Caco-2 (cell line): ENCODE results near the gene NFIX. TPM values are rescaled to one million over a fixed set of nuclear protein-coding genes. Genes with fewer than 3 reads are reported as not detected.

ENCODE experiments used
- BruUV-seq: library from RNA; stranded (reverse); fragments of 400-500 nt; replicated peaks from 2 replicates; lab custom pipeline; 2021; lab: Mats Ljungman, UMichigan
- CTCF ChIA-PET: fragments of 300-600 bp; sonication (Branson Sonifier 250); formaldehyde crosslinking; loops from one replicate; lab custom pipeline; 2022; ENCODE audit warnings: antibody characterized with exemption; lab: Charles Lee
- POLR2A ChIA-PET: fragments of 300-600 bp; sonication (Branson Sonifier 250); formaldehyde crosslinking; loops from one replicate; lab custom pipeline; 2022; ENCODE audit warnings: antibody characterized with exemption; lab: Charles Lee
- DNase-seq, 2 experiments: peaks; one replicate each; pipeline versions ENCODE4 v3.0.0 to v3.0.0-alpha.2; 2020 to 2022
- H3K27me3 ChIP-seq: replicated peaks from 2 replicates; pipeline ENCODE4 v1.6.0; 2011; ENCODE audit warnings: low read length; ENCODE audit not compliant: control insufficient read depth, insufficient read depth
- H3K36me3 ChIP-seq: 2 replicates; pipeline ENCODE4 v1.5.1; 2011; ENCODE audit warnings: low read length; ENCODE audit not compliant: control insufficient read depth, insufficient read depth
- H3K4me1 ChIP-seq: fragments of 250-450 bp; sonication (Bioruptor Pico); 2 replicates; pipeline ENCODE4 v1.5.1; 2020; ENCODE audit warnings: mild to moderate bottlenecking
- H3K4me3 ChIP-seq: 2 replicates; pipeline ENCODE4 v1.5.1; 2011; ENCODE audit warnings: low read depth, mild to moderate bottlenecking, control low read depth, low read length
- H3K9me3 ChIP-seq: fragments of 250-450 bp; sonication (Bioruptor Pico); 2 replicates; pipeline ENCODE4 v1.5.1; 2020; ENCODE audit warnings: mild to moderate bottlenecking, moderate library complexity
- H3K27ac Mint-ChIP-seq: one replicate; pipeline ENCODE4 v1.8.0; 2022; ENCODE audit warnings: mixed read lengths; ENCODE audit not compliant: unreplicated experiment
- H3K27me3 Mint-ChIP-seq: one replicate; pipeline ENCODE4 v1.8.0; 2022; ENCODE audit warnings: mixed read lengths; ENCODE audit not compliant: insufficient read depth, unreplicated experiment
- H3K36me3 Mint-ChIP-seq: one replicate; pipeline ENCODE4 v1.8.0; 2022; ENCODE audit warnings: mild to moderate bottlenecking, mixed read lengths; ENCODE audit not compliant: insufficient read depth, unreplicated experiment
- H3K4me1 Mint-ChIP-seq: one replicate; pipeline ENCODE4 v1.8.0; 2022; ENCODE audit warnings: low read depth, mixed read lengths; ENCODE audit not compliant: unreplicated experiment
- H3K4me3 Mint-ChIP-seq: one replicate; pipeline ENCODE4 v1.8.0; 2022; ENCODE audit warnings: mild to moderate bottlenecking, moderate library complexity, mixed read lengths; ENCODE audit not compliant: unreplicated experiment
- H3K9me3 Mint-ChIP-seq: one replicate; pipeline ENCODE4 v1.8.0; 2022; ENCODE audit warnings: mixed read lengths; ENCODE audit not compliant: unreplicated experiment
- intact Hi-C: fragments of 100-400 bp; cut with micrococcal nuclease; formaldehyde crosslinking; loops from one replicate; pipeline ENCODE4 v1.10.0; 2022; ENCODE audit not compliant: unreplicated experiment
- total RNA-seq: library from RNA; stranded (reverse); gene quantifications from 2 replicates; pipeline ENCODE4 v1.2.3, GENCODE V29; 2022
- TF ChIP-seq, protein P1 (sequence below), 2 experiments: fragments of 200-600 bp in 1 of 2; IDR thresholded peaks; 1 replicate in 1 of 2; 2 replicates in 1 of 2; pipeline versions ENCODE4 v1.5.1 to v1.8.0; 2011 to 2022; ENCODE audit warnings: antibody characterized with exemption in 1 of 2, control low read depth in 1 of 2, inconsistent platforms in 1 of 2, low read depth in 1 of 2, low read length in 1 of 2, mild to moderate bottlenecking in 1 of 2, moderate library complexity in 1 of 2; ENCODE audit not compliant: insufficient read depth in 1 of 2, severe bottlenecking in 1 of 2, unreplicated experiment in 1 of 2

The NFIX gene
- total RNA-seq, 1 experiment from 2014 or later = 0.82 TPM

DNA sequence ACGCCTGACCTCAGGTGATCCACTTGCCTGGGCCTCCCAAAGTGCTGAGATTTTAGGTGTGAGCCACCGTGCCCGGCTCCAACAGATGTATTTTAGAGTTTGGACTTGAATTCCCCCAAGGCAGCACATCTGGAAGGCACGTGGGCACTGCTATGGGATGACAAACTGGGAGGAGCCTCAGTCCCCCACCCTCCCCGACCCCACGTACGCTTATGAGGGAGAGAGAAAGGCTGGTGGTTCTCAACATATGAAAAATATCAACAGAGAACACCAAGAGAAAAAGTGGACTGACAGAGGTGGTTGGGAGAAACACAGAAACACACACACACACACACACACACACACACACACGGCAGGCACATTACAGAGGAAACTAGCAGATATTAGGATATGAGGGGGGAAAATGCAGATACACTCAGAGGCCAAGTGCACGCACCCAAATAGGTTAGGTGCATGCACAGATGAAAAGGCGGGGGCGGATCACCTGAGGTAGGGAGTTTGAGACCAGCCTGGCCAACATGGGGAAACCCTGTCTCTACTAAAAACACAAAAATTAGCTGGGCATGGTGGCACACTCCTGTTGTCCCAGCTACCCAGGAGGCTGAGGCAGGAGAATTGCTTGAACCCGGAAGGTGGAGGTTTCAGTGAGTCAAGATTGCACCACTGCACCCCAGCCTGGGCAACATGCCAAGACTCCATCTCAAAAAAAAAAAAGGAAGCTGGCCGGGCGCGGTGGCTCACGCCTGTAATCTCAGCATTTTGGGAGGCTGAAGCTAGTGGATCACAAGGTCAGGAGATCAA lies 151.7 kb downstream of the NFIX start:
- intact Hi-C loops = no loop called here
- TF ChIP-seq, protein P1, sequence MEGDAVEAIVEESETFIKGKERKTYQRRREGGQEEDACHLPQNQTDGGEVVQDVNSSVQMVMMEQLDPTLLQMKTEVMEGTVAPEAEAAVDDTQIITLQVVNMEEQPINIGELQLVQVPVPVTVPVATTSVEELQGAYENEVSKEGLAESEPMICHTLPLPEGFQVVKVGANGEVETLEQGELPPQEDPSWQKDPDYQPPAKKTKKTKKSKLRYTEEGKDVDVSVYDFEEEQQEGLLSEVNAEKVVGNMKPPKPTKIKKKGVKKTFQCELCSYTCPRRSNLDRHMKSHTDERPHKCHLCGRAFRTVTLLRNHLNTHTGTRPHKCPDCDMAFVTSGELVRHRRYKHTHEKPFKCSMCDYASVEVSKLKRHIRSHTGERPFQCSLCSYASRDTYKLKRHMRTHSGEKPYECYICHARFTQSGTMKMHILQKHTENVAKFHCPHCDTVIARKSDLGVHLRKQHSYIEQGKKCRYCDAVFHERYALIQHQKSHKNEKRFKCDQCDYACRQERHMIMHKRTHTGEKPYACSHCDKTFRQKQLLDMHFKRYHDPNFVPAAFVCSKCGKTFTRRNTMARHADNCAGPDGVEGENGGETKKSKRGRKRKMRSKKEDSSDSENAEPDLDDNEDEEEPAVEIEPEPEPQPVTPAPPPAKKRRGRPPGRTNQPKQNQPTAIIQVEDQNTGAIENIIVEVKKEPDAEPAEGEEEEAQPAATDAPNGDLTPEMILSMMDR (IDR thresholded peaks at IDR 0.05; ENCODE audit: insufficient read depth in 1 of 2, low read depth in 1 of 2, low read length in 1 of 2, severe bottlenecking in 1 of 2, unreplicated experiment in 1 of 2) = no peak
- no peaks in the 10 kb centered on the region for H3K36me3 ChIP-seq

More for the DNA sequence above, 151.7 kb downstream of the NFIX start:
- Histone ChIP-seq H3K27me3 (no peaks in the 10 kb centered on the region), H3K4me3 (no peak overlapping the region), H3K4me1 (peaks cover 3% of the 10 kb centered on the region; the same call in 1 of the 2 replicates), H3K9me3 (no peaks in the 10 kb centered on the region)
- CTCF ChIA-PET = interaction anchor here (0.6 kb wide), 1 partner anchor 81 kb away, joined by 5 read pairs; no protein-coding TSS in a partner anchor
- DNase-seq = no peak
- Mint-ChIP-seq H3K9me3 (no peaks in the 10 kb centered on the region), H3K36me3 (peaks cover 27% of the 10 kb centered on the region), H3K4me1 (peaks cover 13% of the 10 kb centered on the region), H3K4me3 (no peak overlapping the region), H3K27me3 (no peaks in the 10 kb centered on the region), H3K27ac (no peak overlapping the region)
- POLR2A ChIA-PET = no interaction called here
- BruUV-seq = no TSS peak

Other genes starting within 250 kb of the NFIX start
- gene BEST2, start 243.7 kb upstream of the NFIX start, total RNA-seq = 0.27 TPM in 1 of 2 replicates, not detected in the other
- 74.2 and 80.4 TPM in 2 replicates for gene HOOK2, start 219.9 kb upstream of the NFIX start, total RNA-seq
- 16.4 and 19.4 TPM in 2 replicates for gene JUNB, start 204.0 kb upstream of the NFIX start, total RNA-seq
- gene PRDX2, start 193.7 kb upstream of the NFIX start, total RNA-seq = 265 and 285 TPM in 2 replicates
- gene THSD8, start 193.4 kb upstream of the NFIX start, total RNA-seq = 23.9 and 25.9 TPM in 2 replicates
- gene RNASEH2A, start 188.9 kb upstream of the NFIX start, total RNA-seq = 30.9 and 37.6 TPM in 2 replicates
- not detected in 2 replicates for gene RTBDN, start 160.9 kb upstream of the NFIX start, total RNA-seq
- gene MAST1, start 157.0 kb upstream of the NFIX start, total RNA-seq = 0.79 and 0.91 TPM in 2 replicates
- 3.6 and 3.8 TPM in 2 replicates for gene DNASE2, start 114.0 kb upstream of the NFIX start, total RNA-seq
- gene KLF1, start 108.3 kb upstream of the NFIX start, total RNA-seq = not detected in 2 replicates
- gene GCDH, start 104.3 kb upstream of the NFIX start, total RNA-seq = 31.4 and 32.4 TPM in 2 replicates
- 2.0 and 2.3 TPM in 2 replicates for gene SYCE2, start 76.2 kb upstream of the NFIX start, total RNA-seq
- 75.9 and 88.6 TPM in 2 replicates for gene FARSA, start 61.8 kb upstream of the NFIX start, total RNA-seq
- gene CALR, start 56.9 kb upstream of the NFIX start, total RNA-seq = 707 and 767 TPM in 2 replicates
- 102 and 112 TPM in 2 replicates for gene RAD23A, start 49.6 kb upstream of the NFIX start, total RNA-seq
- gene GADD45GIP1, start 38.3 kb upstream of the NFIX start, total RNA-seq = 39.3 and 42.7 TPM in 2 replicates
- gene DAND5, start 25.9 kb upstream of the NFIX start, total RNA-seq = not detected in 2 replicates
- gene LYL1, start 107.4 kb downstream of the NFIX start, total RNA-seq = 0.35 and 0.59 TPM in 2 replicates
- gene TRMT1, start 121.3 kb downstream of the NFIX start, total RNA-seq = 42.6 and 46.4 TPM in 2 replicates
- gene NACC1, start 122.8 kb downstream of the NFIX start, total RNA-seq = 89.6 and 92.7 TPM in 2 replicates
- gene STX10, start 154.9 kb downstream of the NFIX start, total RNA-seq = 19.3 and 26.4 TPM in 2 replicates
- gene IER2, start 154.9 kb downstream of the NFIX start, total RNA-seq = 72.0 and 72.4 TPM in 2 replicates